HL-60/S4 treated with phorbol 12-myristate 13-acetate at 8.2 ng/mL for 4 days and 3 days (cell line): Measurements from ENCODE around the gene SSR4.

Experiments
- in situ Hi-C: fragments of 300-500 bp; cut with MboI; formaldehyde crosslinking; loops from 2 replicates; pipeline ENCODE4 v1.15.0; 2022; ENCODE audit warnings: low sequenced_read_pairs

Gene SSR4

GRCh38 chrX:153828723-153829548, 34.5 kb downstream of the SSR4 start:
- in situ Hi-C loops = no loop called here

GRCh38 chrX:153829549-153829798, 35.0 kb downstream of the SSR4 start:
- in situ Hi-C loops = no loop called here

GRCh38 chrX:153829799-153830639, 35.6 kb downstream of the SSR4 start, which contains the start of gene PDZD4:
PDZD4 (minus strand) TSS chrX:153830544; CDS start chrX:153830298, 246 bp downstream.
- in situ Hi-C loops = no loop called here

GRCh38 chrX:153830640-153831428, 36.4 kb downstream of the SSR4 start:
- in situ Hi-C loops = no loop called here

DNA sequence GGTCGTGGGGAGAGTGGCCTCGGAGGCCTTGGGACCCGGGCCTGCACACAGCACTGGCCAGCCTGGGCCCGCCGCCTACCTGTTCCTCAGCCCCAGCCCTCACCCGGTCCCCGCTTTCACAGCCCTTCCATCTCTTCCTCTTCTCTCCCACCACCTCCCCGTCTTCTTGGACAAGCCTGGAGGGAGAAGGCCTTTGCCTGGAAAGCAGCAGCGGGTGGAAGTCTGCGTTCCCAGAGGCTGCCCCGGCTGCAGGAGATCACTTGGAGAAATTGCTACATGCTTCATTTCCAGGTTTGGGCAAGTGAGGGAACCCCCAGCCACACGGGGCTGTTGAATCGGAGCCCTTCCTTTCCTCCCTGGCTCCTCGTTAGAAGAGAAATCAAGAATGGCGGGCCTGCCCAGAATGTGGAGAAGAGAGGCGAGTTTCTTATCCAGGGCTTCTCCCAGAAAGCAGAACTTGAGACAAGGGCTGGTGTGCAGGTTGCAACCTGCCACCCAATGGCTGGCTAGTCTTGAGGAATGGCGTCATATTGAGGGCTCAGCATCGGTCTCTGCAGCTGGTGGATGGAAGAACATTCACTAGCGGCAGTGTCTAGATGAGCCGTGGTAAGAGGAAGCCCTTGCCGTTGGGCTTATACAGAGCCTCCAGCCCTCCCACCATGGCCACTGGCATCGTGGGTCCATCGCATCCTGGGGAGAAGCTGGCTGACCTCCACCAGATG, 37.1 kb downstream of the SSR4 start:
- in situ Hi-C loops = no loop called here

DNA sequence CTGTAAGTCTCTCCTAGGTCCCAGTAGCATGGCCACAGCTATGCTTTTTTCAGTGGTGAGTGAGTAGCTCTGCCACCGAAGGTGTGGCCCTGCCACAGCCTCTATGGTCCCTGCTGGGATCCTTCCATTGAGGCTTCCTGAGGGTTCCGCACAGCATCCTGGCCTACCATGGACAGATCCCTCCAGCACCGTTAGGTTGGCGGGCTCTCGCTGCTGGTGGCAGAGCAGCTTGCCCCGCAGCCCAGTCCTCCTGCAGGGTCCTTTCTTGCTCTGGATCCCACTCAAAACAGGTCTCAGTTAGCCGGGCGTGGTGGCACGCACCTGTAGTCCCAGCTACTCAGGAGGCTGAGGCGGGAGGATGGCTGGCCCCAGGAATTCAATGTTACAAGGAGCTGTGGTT, 38.3 kb downstream of the SSR4 start:
- in situ Hi-C loops = no loop called here

DNA sequence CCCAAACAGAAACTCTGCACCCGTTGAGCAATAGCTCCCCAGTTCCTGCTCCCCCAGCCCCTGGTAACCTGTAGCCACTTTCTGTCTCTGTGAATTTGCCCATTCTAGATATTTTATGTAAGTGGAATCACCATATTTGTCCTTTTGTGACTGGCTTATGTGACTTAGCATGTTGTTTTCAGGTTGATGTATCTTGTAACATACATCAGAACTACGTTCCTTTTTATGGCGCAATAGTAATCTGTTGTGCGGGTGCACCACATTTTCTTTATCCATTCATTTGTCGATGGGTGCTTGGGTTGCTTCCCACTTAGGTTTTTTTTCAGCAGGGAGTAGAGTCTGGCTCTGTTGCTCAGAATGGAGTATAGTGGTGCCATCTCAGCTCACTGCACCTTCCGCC, 42.5 kb downstream of the SSR4 start:
- in situ Hi-C loops = no loop called here

- in situ Hi-C loops = no loop called here
These were observed 50.1 kb downstream of the SSR4 start for GRCh38 chrX:153844509-153845082.

DNA sequence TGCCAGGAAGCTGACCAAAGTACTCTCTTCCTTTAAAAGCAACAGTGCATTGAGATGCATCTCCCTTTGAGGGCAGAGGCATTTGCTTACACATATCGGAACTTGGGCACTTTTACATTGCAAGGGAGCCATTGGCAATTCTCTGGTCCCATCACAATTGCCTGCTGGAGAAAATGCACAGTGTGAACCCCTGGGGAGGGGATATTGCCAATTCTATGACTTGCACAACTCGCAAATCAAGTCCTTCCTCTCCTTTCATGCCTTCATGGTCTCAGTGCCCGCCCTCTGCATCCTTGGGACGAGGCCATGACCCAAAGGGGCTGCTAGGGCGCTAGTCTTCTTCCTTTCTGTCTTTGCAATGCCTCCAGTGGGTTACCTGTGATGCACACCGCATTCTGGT, 50.7 kb downstream of the SSR4 start:
- in situ Hi-C loops = no loop called here

GRCh38 chrX:153845842-153846241, 51.4 kb downstream of the SSR4 start:
- in situ Hi-C loops = no loop called here
